ENCODE results near the gene STAT4. TPM values are rescaled to one million over a fixed set of nuclear protein-coding genes. Genes with fewer than 3 reads are reported as not detected.

Gene STAT4
- polyA plus RNA-seq, 1 donor (not counting 4 experiments of a cell fraction or from before 2014, with no cell fraction given) = 2.0 TPM

GRCh38 chr2:190993292-190993643 lies 157.5 kb downstream of the STAT4 start:
- Histone ChIP-seq H3K27ac (ENCODE audit: control insufficient read depth, insufficient read depth, low read length) (no peak overlapping the region), H2AFZ (ENCODE audit: control insufficient read depth, low read length) (no peak overlapping the region), H4K20me1 (ENCODE audit: control insufficient read depth, extremely low read depth, insufficient read depth, low read length) (no peaks in the 10 kb centered on the region), H3K9me1 (ENCODE audit: control insufficient read depth, extremely low read depth, insufficient read depth, low read length) (no peaks in the 10 kb centered on the region), H3K4me3 (ENCODE audit: control insufficient read depth in 2 of 3, extremely low read depth in 1 of 3, insufficient read depth in 2 of 3, low read depth in 1 of 3, low read length in 3 of 3) (no peak overlapping the region), H3K4me1 (ENCODE audit: control insufficient read depth, extremely low read depth, insufficient read depth, low read length) (no peaks in the 10 kb centered on the region), H3K79me2 (ENCODE audit: control insufficient read depth, insufficient read depth, low read length) (no peaks in the 10 kb centered on the region), H3K4me2 (ENCODE audit: control insufficient read depth, extremely low read depth, insufficient read depth, low read depth, low read length) (no peak overlapping the region), H3K27me3 (ENCODE audit: control insufficient read depth, extremely low read depth, insufficient read depth, low read length) (no peaks in the 10 kb centered on the region), H3K36me3 (ENCODE audit: control insufficient read depth in 2 of 2, extremely low read depth in 1 of 2, insufficient read depth in 2 of 2, low read length in 2 of 2) (peaks cover 51 to 58% of the 10 kb centered on the region in 2 experiments), H3K9ac (ENCODE audit: control insufficient read depth, extremely low read depth, insufficient read depth, low read length) (no peak overlapping the region), H3K9me3 (ENCODE audit: control insufficient read depth, low read depth, low read length) (no peaks in the 10 kb centered on the region)
- DNase-seq (ENCODE audit: low read depth, low spot score) = no peak
- no peak for FAIRE-seq
- dilution Hi-C loops (cut with MboI; ENCODE audit: extremely low pct_ligation_motif_present, low sequenced_read_pairs) = no loop called here
- TF ChIP-seq EZH2 (IDR thresholded peaks at IDR 0.05; ENCODE audit: low read length) (no peak), CTCF (optimal IDR thresholded peaks at IDR 0.05 in 1 of 3, IDR thresholded peaks at IDR 0.05 in 1 of 3, conservative IDR thresholded peaks at IDR 0.05 in 1 of 3; ENCODE audit: extremely low read depth in 1 of 3, insufficient read depth in 2 of 3, low read length in 3 of 3) (no peak)

- H3K9me1 ChIP-seq (ENCODE audit: control insufficient read depth, extremely low read depth, insufficient read depth, low read length) = no peaks in the 10 kb centered on the region
- no peaks in the 10 kb centered on the region for H3K79me2 ChIP-seq (ENCODE audit: control insufficient read depth, insufficient read depth, low read length)
- no peak overlapping the region for H3K4me3 ChIP-seq (ENCODE audit: control insufficient read depth in 2 of 3, extremely low read depth in 1 of 3, insufficient read depth in 2 of 3, low read depth in 1 of 3, low read length in 3 of 3)
- peaks cover 3% of the 10 kb centered on the region for H3K4me1 ChIP-seq (ENCODE audit: control insufficient read depth, extremely low read depth, insufficient read depth, low read length)
- FAIRE-seq (no peak), DNase-seq (ENCODE audit: low read depth, low spot score) (no peak)
- H4K20me1 ChIP-seq (ENCODE audit: control insufficient read depth, extremely low read depth, insufficient read depth, low read length) = no peaks in the 10 kb centered on the region
- H3K9ac ChIP-seq (ENCODE audit: control insufficient read depth, extremely low read depth, insufficient read depth, low read length) = no peak overlapping the region
- no peaks in the 10 kb centered on the region for H3K27me3 ChIP-seq (ENCODE audit: control insufficient read depth, extremely low read depth, insufficient read depth, low read length)
- dilution Hi-C loops (cut with MboI; ENCODE audit: extremely low pct_ligation_motif_present, low sequenced_read_pairs) = no loop called here
- no peak overlapping the region for H2AFZ ChIP-seq (ENCODE audit: control insufficient read depth, low read length)
- H3K9me3 ChIP-seq (ENCODE audit: control insufficient read depth, low read depth, low read length) = no peaks in the 10 kb centered on the region
- no peak overlapping the region for H3K4me2 ChIP-seq (ENCODE audit: control insufficient read depth, extremely low read depth, insufficient read depth, low read depth, low read length)
- peaks cover 44 to 47% of the 10 kb centered on the region in 2 experiments for H3K36me3 ChIP-seq (ENCODE audit: control insufficient read depth in 2 of 2, extremely low read depth in 1 of 2, insufficient read depth in 2 of 2, low read length in 2 of 2)
- H3K27ac ChIP-seq (ENCODE audit: control insufficient read depth, insufficient read depth, low read length) = no peak overlapping the region
- no peak for TF ChIP-seq EZH2 (IDR thresholded peaks at IDR 0.05; ENCODE audit: low read length)
These were observed 160.7 kb downstream of the STAT4 start for GRCh38 chr2:190990132-190990531.

GRCh38 chr2:190988910-190989309 lies 161.9 kb downstream of the STAT4 start:
- Histone ChIP-seq H3K4me3 (ENCODE audit: control insufficient read depth in 2 of 3, extremely low read depth in 1 of 3, insufficient read depth in 2 of 3, low read depth in 1 of 3, low read length in 3 of 3) (no peak overlapping the region), H3K9me3 (ENCODE audit: control insufficient read depth, low read depth, low read length) (no peaks in the 10 kb centered on the region), H2AFZ (ENCODE audit: control insufficient read depth, low read length) (no peak overlapping the region), H3K36me3 (ENCODE audit: control insufficient read depth in 2 of 2, extremely low read depth in 1 of 2, insufficient read depth in 2 of 2, low read length in 2 of 2) (peaks cover 37 to 48% of the 10 kb centered on the region in 2 experiments), H3K9me1 (ENCODE audit: control insufficient read depth, extremely low read depth, insufficient read depth, low read length) (no peaks in the 10 kb centered on the region), H3K27ac (ENCODE audit: control insufficient read depth, insufficient read depth, low read length) (no peak overlapping the region), H4K20me1 (ENCODE audit: control insufficient read depth, extremely low read depth, insufficient read depth, low read length) (no peaks in the 10 kb centered on the region), H3K79me2 (ENCODE audit: control insufficient read depth, insufficient read depth, low read length) (no peaks in the 10 kb centered on the region), H3K4me2 (ENCODE audit: control insufficient read depth, extremely low read depth, insufficient read depth, low read depth, low read length) (no peak overlapping the region), H3K9ac (ENCODE audit: control insufficient read depth, extremely low read depth, insufficient read depth, low read length) (no peak overlapping the region), H3K4me1 (ENCODE audit: control insufficient read depth, extremely low read depth, insufficient read depth, low read length) (peaks cover 13% of the 10 kb centered on the region), H3K27me3 (ENCODE audit: control insufficient read depth, extremely low read depth, insufficient read depth, low read length) (no peaks in the 10 kb centered on the region)
- FAIRE-seq = no peak
- TF ChIP-seq EZH2 (IDR thresholded peaks at IDR 0.05; ENCODE audit: low read length) = no peak
- TF ChIP-seq CTCF (optimal IDR thresholded peaks at IDR 0.05 in 1 of 3, IDR thresholded peaks at IDR 0.05 in 1 of 3, conservative IDR thresholded peaks at IDR 0.05 in 1 of 3; ENCODE audit: extremely low read depth in 1 of 3, insufficient read depth in 2 of 3, low read length in 3 of 3) = no peak
- dilution Hi-C loops (cut with MboI; ENCODE audit: extremely low pct_ligation_motif_present, low sequenced_read_pairs) = no loop called here
- no peak for DNase-seq (ENCODE audit: low read depth, low spot score)

All from keratinocyte (primary cell).